ENCODE measurements around the gene TEAD4.

The TEAD4 gene

GRCh38 chr12:3048540-3048939 is 89.3 kb downstream of the TEAD4 start:
- DNase-seq (ENCODE audit: low read depth), result no peak
- H3K4me3 ChIP-seq (replicated peaks; ENCODE audit: low read depth, low read length), result no peak overlapping the region
- TF ChIP-seq, protein P1, sequence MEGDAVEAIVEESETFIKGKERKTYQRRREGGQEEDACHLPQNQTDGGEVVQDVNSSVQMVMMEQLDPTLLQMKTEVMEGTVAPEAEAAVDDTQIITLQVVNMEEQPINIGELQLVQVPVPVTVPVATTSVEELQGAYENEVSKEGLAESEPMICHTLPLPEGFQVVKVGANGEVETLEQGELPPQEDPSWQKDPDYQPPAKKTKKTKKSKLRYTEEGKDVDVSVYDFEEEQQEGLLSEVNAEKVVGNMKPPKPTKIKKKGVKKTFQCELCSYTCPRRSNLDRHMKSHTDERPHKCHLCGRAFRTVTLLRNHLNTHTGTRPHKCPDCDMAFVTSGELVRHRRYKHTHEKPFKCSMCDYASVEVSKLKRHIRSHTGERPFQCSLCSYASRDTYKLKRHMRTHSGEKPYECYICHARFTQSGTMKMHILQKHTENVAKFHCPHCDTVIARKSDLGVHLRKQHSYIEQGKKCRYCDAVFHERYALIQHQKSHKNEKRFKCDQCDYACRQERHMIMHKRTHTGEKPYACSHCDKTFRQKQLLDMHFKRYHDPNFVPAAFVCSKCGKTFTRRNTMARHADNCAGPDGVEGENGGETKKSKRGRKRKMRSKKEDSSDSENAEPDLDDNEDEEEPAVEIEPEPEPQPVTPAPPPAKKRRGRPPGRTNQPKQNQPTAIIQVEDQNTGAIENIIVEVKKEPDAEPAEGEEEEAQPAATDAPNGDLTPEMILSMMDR (IDR thresholded peaks at IDR 0.05; ENCODE audit: low read length, missing control alignments), result no peak

DNA sequence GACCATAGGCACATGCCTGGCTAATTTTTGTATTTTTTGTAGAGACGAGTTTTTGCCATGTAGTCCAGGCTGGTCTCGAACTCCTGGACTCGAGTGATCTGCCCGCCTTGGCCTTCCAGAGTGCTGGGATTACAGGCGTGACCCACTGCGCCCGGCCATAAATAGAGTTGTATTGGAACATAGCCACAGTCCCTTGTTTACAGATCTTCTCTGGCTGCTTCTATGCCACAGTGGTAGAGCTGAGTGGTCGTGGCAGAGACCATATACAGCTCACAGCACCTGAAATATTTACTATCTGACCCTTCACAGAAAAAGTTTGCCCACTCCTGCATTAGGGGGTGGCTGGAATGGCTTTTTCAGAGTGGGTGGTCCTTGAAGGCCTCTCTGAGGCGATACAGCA is 90.0 kb downstream of the TEAD4 start:
- TF ChIP-seq, protein P1 (IDR thresholded peaks at IDR 0.05; ENCODE audit: low read length, missing control alignments), result no peak
- no peak overlapping the region for H3K4me3 ChIP-seq (replicated peaks; ENCODE audit: low read depth, low read length)
- no peak for DNase-seq (ENCODE audit: low read depth)

DNA sequence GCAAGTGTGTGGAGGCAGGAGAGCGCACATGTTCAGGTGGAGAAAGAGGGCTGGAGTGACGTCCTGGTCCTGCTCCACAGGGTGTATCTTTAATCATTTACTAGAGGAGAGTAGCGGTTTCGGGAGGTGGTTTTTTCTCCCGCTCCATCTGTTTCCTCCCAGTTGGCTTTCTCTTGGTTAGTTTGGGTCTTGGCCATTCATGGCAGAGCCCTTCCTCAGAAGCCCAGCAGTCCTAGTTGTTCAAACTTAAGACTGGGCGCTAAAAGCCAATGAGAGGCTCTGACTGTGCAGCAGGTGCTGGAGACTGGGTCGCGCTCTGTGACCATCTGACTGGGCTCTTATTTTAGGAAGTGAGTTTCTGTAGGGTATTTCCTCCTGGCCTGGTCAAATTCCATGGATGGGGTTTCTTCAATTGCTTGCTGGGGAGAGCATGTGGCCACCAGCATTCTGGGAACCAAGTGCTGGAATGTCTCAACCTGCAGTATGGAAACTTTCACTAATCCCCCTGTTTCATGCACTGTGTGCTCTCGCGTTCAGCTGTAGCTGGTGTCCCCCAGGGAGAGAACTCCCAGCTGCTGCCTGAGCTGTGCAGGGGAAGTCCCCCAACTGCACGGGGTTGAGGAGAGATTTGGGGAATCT is 90.5 kb downstream of the TEAD4 start:
- no peak for DNase-seq (ENCODE audit: low read depth)
- H3K4me3 ChIP-seq (replicated peaks; ENCODE audit: low read depth, low read length), result no peak overlapping the region
- TF ChIP-seq, protein P1 (IDR thresholded peaks at IDR 0.05; ENCODE audit: low read length, missing control alignments), result no peak

GRCh38 chr12:3054374-3054773 is 95.2 kb downstream of the TEAD4 start:
- TF ChIP-seq, protein P1 (IDR thresholded peaks at IDR 0.05; ENCODE audit: low read length, missing control alignments), result no peak
- no peak for DNase-seq (ENCODE audit: low read depth)
- H3K4me3 ChIP-seq (replicated peaks; ENCODE audit: low read depth, low read length), result no peak overlapping the region

DNA sequence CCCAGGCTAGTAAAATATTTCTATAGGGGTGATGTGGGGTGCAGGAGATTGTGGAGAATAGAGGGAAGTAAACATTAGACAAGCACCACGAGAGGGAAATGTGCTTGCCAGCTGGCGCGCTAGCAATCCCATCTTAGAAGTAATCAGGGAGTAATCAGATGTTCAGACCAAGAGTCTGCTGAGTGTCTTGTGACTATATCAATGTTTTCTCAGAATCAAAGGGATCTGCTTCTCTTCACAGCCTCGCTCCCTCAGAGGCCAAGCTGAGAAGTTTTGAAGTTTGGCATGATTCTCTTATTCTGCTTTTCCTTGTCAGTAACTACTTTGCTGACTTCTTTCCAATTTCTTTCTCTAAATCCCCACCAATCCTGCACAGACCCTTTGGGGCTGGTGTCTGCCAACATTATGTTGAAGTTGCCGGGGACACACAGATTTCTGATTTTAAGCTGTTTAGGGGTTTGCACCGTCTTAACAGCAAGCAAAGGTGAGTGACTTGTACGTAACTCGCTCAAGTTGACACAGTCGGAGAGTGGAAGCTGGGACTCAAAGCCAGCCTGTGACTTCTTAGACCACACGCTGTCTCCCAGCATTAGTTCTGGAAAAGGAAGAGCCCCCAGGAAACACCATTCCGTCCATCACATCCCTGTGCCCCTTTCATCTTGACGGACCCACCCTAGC is 96.0 kb downstream of the TEAD4 start:
- H3K4me3 ChIP-seq (replicated peaks; ENCODE audit: low read depth, low read length), result no peak overlapping the region
- DNase-seq (ENCODE audit: low read depth), result peak; percentile 29
- TF ChIP-seq, protein P1 (IDR thresholded peaks at IDR 0.05; ENCODE audit: low read length, missing control alignments), result no peak

- H3K4me3 ChIP-seq (replicated peaks; ENCODE audit: low read depth, low read length), result no peak overlapping the region
- DNase-seq (ENCODE audit: low read depth), result no peak
- TF ChIP-seq, protein P1 (IDR thresholded peaks at IDR 0.05; ENCODE audit: low read length, missing control alignments), result no peak
These were observed 96.7 kb downstream of the TEAD4 start for GRCh38 chr12:3055704-3056467.
